SK-N-MC (cell line): ENCODE data around the gene PVRIG.

Experiments used
- EZH2 ChIP-seq: fragments of 200-600 bp; sonication (generic); IDR thresholded peaks from one replicate; pipeline ENCODE4 v1.6.1; 2017; ENCODE audit warnings: antibody characterized with exemption
- FOXP2 ChIP-seq: optimal IDR thresholded peaks from 2 replicates; pipeline ENCODE3; 2011; ENCODE audit warnings: mild to moderate bottlenecking, moderate library complexity; ENCODE audit not compliant: insufficient read depth; ENCODE audit errors: extremely low read length, control extremely low read depth
- POLR2AphosphoS5 ChIP-seq: IDR thresholded peaks from 2 replicates; pipeline ENCODE4 v1.6.1; 2012; ENCODE audit warnings: mild to moderate bottlenecking, low read depth, low read length, borderline replicate concordance

DNA sequence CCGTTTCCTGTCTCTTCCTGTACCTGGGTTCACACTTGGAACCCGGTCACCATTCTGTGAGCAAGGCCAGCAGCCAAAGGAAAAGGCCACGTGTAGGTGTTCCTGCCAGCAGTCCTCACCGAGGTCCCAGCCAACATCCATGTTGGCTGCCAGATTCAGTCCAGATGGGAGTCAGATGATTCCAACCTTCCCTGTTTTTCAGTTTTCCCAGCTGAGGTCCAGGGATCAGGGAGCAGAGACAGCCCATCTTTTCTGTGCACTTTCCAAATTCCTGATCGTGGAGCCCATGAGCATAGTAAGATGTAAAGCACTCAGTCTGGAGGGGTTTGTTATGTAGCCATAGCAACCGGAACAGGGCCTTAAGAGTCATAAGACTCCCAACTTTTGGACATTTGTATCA is 3.9 kb upstream of the PVRIG start:
- TF ChIP-seq EZH2 (no peak), POLR2AphosphoS5 (no peak), FOXP2 (no peak)
